GM18868 (cell line): ENCODE measurements around the gene DBH.

Experiments used
- ATAC-seq: cut with Tn5 transposase; IDR thresholded peaks from one replicate; pipeline ENCODE4 v1.9.1; 2021; ENCODE audit warnings: mild to moderate bottlenecking, moderate library complexity; ENCODE audit not compliant: unreplicated experiment

Gene DBH

DNA sequence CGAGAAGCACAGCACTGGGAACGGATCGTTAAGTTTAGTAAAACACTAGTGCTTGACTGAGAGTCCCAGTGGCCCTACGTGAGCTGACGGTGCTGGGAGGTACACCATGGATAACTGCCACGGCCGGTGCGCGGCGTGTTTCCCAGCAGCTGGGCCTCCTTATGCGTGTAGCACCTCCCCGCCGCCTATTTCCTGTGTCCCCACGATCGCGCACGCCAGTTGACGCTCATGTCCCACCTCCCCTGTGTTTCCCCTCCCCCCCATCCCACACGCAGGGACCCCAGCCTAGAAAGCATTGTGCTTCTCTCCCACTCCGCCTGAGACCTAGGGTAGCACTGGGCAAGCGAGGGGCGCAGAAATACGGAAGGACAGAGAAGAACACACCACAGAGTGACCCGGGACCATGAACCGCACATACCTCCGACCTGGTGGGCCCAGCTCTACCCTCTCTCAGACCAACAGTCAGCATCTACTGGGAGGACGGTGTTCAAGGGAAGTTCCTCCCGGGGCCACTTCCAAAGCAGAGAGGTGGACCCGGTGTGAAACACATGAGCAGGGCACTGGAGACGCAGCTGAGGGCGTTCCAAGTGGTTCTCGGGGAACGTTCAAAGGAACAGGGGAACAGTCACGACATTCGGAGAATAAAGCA lies 45.6 kb downstream of the DBH start:
- ATAC-seq = no peak

- ATAC-seq = no peak
These were observed 46.8 kb downstream of the DBH start for GRCh38 chr9:133682818-133683585.

DNA sequence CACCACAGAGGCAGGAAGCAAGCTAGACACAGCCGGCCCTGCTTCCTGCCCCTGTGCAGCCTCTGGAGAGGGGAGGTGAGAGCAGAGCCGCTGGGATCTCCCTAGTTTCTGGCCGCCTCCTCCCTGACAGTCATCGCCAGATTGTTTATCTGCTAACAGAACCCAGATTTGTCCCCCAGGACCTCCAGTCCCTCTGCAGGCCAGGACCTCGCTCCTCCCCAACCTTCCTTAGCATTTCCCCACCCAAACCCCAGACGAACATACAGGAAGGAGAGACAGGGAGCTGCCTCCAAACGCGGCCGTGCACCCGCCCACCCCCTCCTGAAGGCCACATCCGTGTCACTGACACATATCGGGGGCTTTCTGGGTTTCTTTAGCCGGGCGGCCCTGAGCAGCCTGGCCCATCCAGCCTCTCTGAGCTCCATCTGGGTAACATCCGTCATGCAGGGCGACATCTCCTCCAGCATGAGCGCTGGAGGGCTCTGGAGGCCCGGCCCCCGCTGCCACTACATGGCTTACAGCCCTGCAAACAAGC lies 47.5 kb downstream of the DBH start:
- ATAC-seq = no peak

- no peak for ATAC-seq
These were observed 48.2 kb downstream of the DBH start for GRCh38 chr9:133684121-133684935.

- no peak for ATAC-seq
These were observed 48.8 kb downstream of the DBH start for GRCh38 chr9:133684936-133685361.

- ATAC-seq = no peak
These were observed 49.8 kb downstream of the DBH start for GRCh38 chr9:133685653-133686609.

GRCh38 chr9:133686642-133687575 lies 50.7 kb downstream of the DBH start:
- ATAC-seq = no peak

GRCh38 chr9:133687856-133688761 lies 51.9 kb downstream of the DBH start:
- no peak for ATAC-seq

GRCh38 chr9:133689151-133689763 lies 53.1 kb downstream of the DBH start:
- no peak for ATAC-seq

DNA sequence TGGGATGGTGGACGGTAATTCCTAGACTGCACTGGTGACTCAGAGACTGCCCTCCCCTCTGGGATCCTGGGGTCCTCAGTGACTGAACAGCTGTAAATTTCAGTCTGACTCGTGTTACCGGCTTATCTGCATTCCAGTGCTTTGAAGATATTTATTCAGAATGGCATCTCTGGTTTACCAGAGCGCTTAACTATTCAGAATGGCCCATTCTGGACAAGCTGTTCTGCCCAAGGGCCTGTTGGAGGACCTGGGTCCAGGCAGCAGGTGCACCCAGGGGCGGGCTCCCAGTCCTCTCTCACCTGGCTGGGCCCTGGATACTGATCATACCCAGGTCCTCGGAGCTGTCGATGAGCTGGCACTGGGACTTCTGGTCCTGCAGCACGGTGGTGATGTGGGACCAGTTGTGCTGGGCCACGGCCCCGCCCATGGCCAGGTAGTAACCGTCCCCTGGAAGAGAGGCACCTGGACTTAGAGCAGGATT lies 54.0 kb downstream of the DBH start:
- ATAC-seq = no peak

DNA sequence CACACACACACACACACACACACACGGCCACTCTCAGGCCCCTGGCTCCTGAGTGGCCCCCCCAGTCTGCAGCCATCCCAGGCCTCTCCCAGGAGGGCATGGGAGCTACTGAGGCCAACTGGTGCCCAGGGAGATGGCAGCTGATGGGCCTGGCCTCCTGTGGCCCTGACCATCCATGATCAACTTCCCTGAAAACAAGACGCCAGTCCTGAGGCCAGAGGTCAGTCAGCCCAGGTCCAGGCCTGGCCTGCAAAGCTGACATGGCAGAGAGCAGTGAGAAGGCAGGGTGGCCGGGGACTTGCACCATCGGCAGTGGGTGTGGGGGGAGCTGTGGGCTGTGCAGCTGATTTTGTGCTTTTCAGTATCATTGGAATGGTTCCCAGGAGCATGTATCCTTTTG lies 55.0 kb downstream of the DBH start:
- no peak for ATAC-seq

- no peak for ATAC-seq
These were observed 55.6 kb downstream of the DBH start for GRCh38 chr9:133691626-133692363.

- ATAC-seq = no peak
These were observed 56.3 kb downstream of the DBH start for GRCh38 chr9:133692364-133692985.

DNA sequence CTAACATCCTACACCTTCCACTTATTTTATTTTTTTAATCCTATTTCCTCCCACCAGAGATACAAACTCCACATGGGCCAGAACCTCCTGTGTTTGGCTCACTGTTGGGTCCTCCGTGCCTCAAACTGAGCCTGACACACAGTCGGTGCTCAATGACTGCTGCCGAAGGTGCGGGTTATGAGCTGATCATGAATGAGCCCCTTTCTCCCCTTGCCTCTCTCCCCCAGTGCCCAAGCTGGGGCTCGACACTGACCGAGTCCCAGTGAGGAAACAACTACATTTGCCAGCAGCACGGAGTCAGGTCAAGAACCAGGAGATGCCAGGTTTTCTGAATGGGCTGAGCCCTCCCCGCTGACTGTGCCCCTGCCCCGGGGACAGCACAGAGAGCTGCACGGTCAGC lies 57.0 kb downstream of the DBH start:
- ATAC-seq = no peak

DNA sequence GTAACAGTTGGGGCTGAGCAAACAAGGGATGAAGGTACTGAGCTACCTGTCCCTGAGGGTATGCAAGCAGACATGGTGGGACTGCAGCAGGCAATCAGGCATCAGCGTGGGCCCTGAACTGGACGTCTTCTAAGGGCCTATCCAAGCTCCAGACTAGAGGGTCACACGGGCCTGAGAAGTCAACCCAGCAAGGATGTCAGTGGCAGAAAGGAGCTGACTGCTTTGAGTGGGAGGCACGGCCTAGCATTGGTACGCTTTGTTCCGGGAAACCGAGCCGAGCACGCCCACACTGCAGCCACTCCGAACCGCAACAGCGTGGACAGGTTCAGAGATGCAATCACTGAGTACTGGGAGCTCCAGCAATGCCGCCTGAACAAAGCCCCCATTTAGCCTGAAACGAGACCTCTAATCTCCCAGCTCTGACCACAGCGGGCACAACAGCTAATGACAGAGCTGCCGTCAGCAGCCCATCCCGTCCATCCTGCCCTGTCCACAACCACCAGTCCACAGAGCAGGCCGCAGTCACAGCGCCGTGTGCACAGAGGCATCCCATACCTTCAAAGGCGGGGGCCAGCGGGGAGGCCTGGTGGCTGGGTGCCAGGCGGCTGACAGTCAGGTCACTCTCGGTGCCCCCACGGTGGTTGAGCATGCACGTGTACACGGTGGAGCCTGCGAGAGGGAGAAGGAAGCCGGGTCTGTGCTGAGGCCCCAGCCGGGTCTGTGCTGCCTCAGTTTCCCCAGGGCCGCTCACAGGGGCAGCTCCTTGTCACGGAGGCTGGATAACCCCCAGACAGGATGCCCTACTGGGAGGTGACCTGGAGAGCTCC lies 57.8 kb downstream of the DBH start:
- ATAC-seq = no peak

- ATAC-seq = no peak
These were observed 58.5 kb downstream of the DBH start for GRCh38 chr9:133694686-133695085.
